Astrocyte of the hippocampus (primary cell): ENCODE results near the gene MAST2.
"Not testable (repeated sequence)": the region's sequence is repeated elsewhere in the genome, so short reads cannot be mapped to it uniquely, and the experiment has no call there.

Source experiments
- DNase-seq: peaks from one replicate; pipeline ENCODE4 v3.0.0; 2011; ENCODE audit warnings: low read depth, low spot score

MAST2 gene

GRCh38 chr1:45814776-45815175 is 11.4 kb downstream of the MAST2 start:
- no peak for DNase-seq

DNA sequence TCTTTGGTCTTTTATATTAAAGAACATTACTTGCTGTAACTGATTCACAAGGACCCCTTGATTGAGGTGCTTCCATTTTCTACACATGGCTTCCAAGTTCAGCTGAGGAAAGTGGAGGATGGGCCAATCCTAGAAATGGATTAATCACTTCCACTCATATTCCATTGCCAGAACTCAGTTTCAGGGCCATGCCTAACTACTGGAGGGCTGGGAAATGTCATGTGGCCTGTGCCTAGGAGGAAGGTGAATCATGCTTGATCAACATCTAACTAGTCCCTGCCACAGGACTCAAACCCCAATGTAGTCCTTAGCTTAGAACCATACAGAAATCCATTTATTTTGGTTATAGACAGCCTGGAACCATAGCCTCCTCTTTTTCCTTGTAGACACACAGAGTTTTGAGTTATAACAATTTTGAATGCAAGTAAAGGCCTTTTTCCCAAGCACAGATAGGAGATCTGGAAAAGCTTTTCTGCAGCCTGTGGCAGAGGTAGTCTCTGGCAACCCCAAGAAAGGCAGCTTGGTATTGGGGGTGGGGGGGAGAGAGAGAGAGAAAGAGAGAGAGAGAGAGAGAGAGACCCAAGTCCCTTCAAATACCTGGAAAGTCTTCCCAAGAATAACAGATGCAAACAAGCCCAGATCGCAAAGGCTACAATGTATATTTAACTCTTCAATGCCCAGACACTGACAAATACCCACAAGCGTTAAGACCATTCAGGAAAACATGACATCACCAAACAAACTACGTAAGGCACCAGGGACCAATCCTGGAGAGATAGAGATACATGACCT is 12.5 kb downstream of the MAST2 start:
- no peak for DNase-seq

GRCh38 chr1:45820173-45820572 is 16.8 kb downstream of the MAST2 start:
- no peak for DNase-seq

GRCh38 chr1:45820788-45821187 is 17.4 kb downstream of the MAST2 start:
- DNase-seq, result no peak

DNA sequence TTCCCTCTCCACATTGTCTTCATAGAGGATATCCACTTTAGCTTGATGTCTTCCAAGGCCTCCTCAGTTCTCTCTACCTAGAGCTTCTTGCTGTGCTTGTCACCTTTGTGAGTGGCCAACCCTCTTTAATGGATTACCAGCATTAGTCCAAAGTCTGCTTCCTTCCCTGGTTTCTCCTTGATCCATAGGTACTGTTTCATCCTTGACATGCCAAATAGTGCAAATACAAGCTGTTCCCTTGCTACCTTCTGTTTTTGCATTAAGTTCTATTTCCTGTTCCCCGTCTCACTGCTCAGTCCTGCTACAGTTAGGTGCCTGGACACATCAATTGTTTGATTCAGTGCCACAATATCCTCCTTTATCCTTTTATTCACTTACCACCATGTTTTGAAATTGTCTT is 19.2 kb downstream of the MAST2 start:
- DNase-seq, result no peak

GRCh38 chr1:45824607-45825006 is 21.2 kb downstream of the MAST2 start:
- no peak for DNase-seq

DNA sequence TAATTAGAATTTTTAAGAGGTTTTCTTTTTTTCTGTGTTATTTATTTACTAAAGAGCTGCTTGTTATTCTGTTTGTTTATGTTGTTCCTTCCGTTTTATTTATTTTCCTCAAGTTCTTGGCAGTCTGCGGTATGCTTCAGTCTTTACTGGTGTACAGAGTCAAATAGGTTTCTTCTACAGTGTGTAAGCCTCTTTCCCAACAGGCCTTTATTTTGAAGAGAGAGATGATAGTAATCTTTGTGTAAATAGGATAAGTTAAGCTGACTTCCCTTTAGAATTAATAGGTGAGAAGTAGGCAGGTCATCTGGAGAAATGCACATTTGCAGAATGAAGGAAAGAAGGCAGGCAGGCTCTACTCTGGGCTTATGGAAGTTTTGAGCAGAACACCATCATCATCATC is 23.8 kb downstream of the MAST2 start:
- no peak for DNase-seq

DNA sequence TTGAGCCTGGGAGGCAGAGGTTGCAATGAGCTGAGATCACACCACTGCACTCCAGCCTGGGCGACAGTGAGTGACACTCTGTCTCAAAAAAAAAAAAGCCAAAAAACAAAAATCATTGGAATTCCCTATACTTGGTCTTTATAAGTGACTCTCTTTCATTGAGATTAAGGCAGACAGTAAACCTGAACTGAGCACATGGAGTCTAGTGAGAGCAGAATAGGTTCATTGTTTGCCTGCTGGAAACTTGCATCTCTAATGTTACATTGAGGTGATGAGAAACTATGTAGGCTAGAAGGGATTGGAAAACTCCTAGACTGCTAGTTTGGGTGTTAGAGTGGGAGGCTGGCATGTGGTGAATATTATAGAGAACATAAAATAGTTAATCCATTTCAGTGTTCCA is 25.4 kb downstream of the MAST2 start:
- no peak for DNase-seq

DNA sequence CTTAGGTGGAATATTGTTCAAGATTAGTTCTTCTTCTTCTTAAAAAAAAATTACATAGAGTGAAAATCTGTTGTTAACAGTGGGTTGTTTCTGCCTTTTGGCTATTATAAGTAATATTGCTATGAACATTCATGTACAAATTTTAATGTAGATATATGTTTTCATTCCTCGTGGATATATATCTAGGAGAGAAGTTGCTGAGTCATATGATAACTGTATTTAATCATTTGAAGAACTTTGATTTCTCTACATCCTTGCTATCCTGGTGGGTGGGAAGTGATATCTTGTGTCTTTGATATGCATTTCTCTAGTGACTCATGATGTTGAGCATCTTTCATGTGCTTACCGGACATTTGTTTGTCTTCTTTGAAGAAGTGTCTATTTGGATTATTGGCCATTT is 29.9 kb downstream of the MAST2 start:
- no peak for DNase-seq

DNA sequence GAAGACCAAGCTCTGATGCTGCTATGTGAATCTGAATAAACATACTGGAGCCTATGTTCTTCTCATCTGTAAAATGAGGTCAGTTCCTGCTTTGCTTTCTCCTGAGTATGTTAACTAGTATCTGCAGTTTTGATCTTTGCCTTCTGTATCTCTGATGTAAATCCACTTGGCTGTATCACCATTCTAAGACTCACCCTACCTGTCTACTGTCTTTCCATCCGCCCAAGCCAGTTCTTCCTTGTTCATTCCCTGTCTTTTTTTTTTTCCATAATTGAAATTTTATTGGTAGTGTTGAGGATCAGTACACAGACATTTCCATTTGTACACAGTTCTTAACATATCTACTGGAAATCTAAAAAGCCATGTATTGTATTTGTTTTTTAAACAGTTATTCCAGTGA is 31.3 kb downstream of the MAST2 start:
- no peak for DNase-seq

DNA sequence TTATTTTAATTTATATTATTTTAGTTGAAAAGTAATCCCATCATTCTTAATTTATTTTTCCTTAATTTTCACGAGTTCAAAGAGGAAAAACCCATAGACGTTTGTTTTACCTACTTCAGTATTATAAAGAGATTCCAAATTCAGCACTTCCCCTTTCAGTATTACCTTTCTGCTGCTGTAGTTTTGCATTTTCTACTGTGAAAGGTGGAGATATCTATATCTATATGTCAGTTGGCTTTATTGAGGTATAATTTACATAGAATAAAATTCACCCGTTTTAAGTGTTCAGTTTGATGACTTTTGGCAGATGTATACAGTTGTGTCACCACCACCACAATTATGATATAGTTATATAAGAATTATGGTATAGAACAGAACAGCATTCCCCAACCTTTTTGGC is 33.0 kb downstream of the MAST2 start:
- DNase-seq, result no peak

GRCh38 chr1:45836861-45837260 is 33.4 kb downstream of the MAST2 start:
- DNase-seq, result not testable (repeated sequence)

DNA sequence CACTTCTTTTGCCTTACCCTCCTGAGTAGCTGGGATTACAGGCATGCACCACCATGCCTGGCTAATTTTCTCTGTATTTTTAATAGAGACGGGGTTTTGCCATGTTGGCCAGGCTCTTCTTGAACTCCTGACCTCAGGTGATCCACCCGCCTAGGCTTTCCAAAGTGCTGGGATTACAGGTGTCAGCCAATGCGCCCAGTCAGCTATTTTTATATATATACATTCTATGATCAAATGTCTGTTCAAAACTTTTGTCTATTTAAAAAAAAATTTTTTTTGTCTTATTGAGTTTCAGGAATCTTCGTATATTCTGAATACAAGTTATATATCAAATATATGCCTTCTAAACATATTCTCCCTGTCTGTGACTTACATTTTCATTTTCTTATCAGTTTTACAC is 34.9 kb downstream of the MAST2 start:
- not testable (repeated sequence) for DNase-seq

- no peak for DNase-seq
Observed at GRCh38 chr1:45840704-45841103, 37.3 kb downstream of the MAST2 start.

GRCh38 chr1:45842786-45843185 is 39.4 kb downstream of the MAST2 start:
- no peak for DNase-seq

DNA sequence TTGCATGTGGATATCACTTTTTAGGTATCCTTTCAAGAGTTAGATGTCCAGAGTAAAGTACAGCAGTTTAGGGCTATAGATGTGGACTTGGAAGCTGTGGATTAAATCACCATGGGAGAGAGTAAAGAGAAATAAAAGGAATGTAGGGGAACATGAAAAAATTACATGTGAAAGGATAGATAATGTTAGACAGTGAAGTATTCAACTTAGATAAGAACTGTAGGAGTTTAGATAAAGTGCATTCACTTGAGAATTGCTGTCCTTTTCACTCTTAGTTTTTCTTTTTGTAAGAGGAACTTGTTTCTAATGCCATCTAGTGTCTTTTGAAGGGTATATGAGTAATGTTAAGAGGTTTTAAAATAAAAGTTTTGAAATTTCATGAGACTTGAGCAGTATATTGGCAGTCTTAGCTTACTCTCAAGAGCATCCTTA is 40.1 kb downstream of the MAST2 start:
- peak; percentile 19 for DNase-seq

DNA sequence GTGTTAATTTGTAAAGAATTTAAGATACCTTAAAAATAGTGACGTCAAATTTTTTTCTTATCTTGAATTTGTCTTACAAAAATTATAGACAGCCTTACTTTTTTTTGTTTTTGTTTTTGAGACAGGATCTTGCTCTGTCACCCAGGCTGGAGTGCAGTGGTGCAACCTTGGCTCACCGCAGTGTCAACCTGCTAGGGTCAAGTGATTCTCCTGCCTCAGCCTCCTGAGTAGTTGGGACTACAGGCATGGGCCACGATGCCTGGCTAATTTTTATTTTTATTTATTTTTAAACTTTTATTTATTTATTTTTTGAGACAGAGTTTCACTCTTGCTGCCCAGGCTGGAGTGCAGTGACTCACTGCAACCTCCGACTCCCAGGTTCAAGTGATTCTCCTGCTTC is 40.6 kb downstream of the MAST2 start:
- DNase-seq, result not testable (repeated sequence)

DNA sequence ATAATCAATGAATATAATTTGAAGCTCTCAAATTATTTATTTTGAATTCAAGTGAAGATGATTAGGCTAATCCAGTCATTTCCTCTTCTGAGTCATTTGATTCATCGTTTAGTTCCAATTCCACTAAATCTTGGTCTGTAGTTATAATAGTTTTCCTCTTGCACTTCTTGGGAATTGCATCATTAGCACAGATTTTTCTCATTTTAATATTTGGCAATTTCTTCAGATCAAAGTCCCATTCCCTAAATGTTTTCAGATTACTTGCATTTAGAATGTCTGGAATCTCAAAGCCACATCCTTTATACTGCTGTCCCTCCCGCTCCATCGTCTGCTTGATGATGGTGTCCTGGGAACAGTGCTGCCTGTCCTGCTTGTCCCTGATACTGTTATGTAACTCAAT is 43.5 kb downstream of the MAST2 start:
- peak; percentile 22 for DNase-seq

DNA sequence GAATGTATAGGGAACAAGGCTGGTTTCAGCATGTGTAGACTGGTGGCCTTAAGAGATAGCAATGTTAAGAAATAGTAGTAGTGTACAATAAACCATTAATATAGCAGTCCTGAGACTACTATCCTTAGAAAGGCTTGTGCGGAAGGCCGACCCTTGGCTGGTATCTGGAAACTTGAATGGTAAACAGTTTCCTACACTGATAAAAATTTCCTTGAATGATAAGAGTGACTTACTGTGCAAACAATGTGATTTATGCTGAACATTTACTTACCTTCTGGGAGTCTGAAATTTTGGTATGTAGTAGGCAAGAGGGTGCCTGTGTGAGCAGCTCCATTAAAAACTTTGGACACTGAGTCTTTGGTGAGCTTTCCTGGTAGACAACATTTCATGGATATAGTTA is 44.7 kb downstream of the MAST2 start:
- DNase-seq, result no peak

DNA sequence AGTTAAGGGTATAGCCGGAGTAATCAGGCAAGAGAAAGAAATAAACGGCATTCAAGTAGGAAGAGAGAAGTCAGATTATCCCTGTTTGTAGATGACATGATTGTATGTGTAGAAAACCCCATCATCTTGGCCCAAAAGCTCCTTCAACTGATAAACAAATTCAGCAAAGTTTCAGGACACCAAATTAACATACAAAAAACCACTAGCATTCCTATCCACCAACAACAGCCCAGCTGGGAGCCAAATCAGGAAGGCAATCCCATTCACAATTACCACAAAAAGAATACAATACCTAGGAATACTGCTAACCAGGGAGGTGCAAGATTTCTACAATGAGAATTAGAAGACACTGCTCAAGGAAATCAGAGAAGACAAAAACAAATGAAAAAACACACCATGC is 45.3 kb downstream of the MAST2 start:
- peak; percentile 46 for DNase-seq

GRCh38 chr1:45850017-45850416 is 46.6 kb downstream of the MAST2 start:
- no peak for DNase-seq

DNA sequence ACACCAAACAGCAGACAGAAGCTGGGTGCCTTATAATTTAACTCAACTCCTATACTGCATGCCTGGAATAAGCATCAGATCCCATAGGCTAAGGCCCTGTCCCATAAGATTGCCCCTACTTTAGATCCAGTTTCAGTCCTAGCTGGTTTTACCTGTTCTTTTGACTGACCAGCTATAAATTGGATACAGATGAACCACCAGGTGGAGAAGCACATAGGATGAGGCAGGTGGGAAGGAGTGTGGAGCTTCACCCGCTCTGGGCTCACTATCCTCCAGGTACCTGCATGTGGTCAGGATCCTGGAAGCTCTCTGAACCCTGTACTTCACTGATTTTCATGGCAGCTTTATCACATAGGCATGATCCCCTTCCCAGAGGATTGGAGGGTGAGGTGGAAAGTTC is 51.3 kb downstream of the MAST2 start:
- no peak for DNase-seq

DNA sequence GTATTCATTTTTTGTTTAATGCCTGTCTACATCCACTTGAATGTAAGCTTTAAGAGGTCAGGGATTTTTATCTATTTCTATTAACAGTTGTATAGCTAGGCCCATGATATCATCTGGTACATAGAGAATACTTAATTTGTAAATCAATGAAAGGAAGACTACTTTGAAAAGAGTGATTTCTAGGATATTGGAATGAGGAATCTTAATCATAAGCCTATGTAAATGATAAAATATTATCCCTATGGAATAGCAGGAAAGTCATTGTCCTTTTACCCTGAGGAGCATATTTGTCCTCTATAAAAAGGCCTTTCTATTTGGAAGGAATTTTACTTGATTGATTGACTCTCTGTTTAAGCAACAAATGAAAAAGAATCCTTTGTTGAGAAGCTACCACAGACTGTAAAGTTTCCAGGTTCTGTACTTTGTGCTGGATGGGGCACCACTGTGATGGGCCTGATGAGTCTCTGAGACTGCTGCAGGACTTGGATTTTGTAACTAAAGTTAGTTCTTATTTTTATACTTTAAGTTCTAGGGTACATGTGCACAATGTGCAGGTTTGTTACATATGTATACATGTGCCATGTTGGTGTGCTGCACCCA is 53.8 kb downstream of the MAST2 start:
- DNase-seq, result no peak
